ENCODE results near the gene DIP2B. TPM values are rescaled to one million over a fixed set of nuclear protein-coding genes. Genes with fewer than 3 reads are reported as not detected.

DIP2B gene
- total RNA-seq, 1 donor from 2014 or later: 32.3 TPM

GRCh38 chr12:50571786-50572185, 67.0 kb downstream of the DIP2B start:
- intact Hi-C loops (cut with micrococcal nuclease): no loop called here
- ATAC-seq (ENCODE audit: low read depth) (no peak), DNase-seq (no peak)
- Mint-ChIP-seq H3K4me3 (no peak overlapping the region), H3K27ac (no peak overlapping the region), H3K27me3 (no peaks in the 10 kb centered on the region), H3K36me3 (ENCODE audit: low read depth) (peaks cover 3% of the 10 kb centered on the region), H3K4me1 (peaks cover 56% of the 10 kb centered on the region), H3K9me3 (no peaks in the 10 kb centered on the region)
- no peak for TF ChIP-seq CTCF (IDR thresholded peaks at IDR 0.05)
- ChIA-PET CTCF (no interaction called here), POLR2A (no interaction called here)

GRCh38 chr12:50572287-50572686, 67.5 kb downstream of the DIP2B start:
- POLR2A ChIA-PET: no interaction called here
- no peak overlapping the region for H3K27ac Mint-ChIP-seq
- intact Hi-C loops (cut with micrococcal nuclease): no loop called here

GRCh38 chr12:50572760-50573159, 68.0 kb downstream of the DIP2B start:
- ATAC-seq (ENCODE audit: low read depth) (no peak), DNase-seq (no peak)
- POLR2A ChIA-PET: no interaction called here
- H3K27ac Mint-ChIP-seq: no peak overlapping the region
- TF ChIP-seq CTCF (IDR thresholded peaks at IDR 0.05): no peak
- CTCF ChIA-PET: no interaction called here
- intact Hi-C loops (cut with micrococcal nuclease): no loop called here
- peaks cover 47% of the 10 kb centered on the region for H3K4me1 Mint-ChIP-seq
- H3K9me3 Mint-ChIP-seq: no peaks in the 10 kb centered on the region
- peaks cover 2% of the 10 kb centered on the region for H3K36me3 Mint-ChIP-seq (ENCODE audit: low read depth)
- H3K4me3 Mint-ChIP-seq: no peak overlapping the region
- no peaks in the 10 kb centered on the region for H3K27me3 Mint-ChIP-seq

More at GRCh38 chr12:50572287-50572686, 67.5 kb downstream of the DIP2B start:
- Mint-ChIP-seq H3K9me3 (no peaks in the 10 kb centered on the region), H3K36me3 (ENCODE audit: low read depth) (peaks cover 3% of the 10 kb centered on the region), H3K27me3 (no peaks in the 10 kb centered on the region), H3K4me3 (no peak overlapping the region), H3K4me1 (peaks cover 51% of the 10 kb centered on the region)
- CTCF ChIA-PET: no interaction called here
- ATAC-seq (ENCODE audit: low read depth) (no peak), DNase-seq (no peak)
- no peak for TF ChIP-seq CTCF (IDR thresholded peaks at IDR 0.05)

GRCh38 chr12:50573271-50573670, 68.5 kb downstream of the DIP2B start:
- TF ChIP-seq CTCF (IDR thresholded peaks at IDR 0.05): no peak
- DNase-seq (no peak), ATAC-seq (ENCODE audit: low read depth) (no peak)
- H3K4me1 Mint-ChIP-seq: peaks cover 42% of the 10 kb centered on the region
- no peaks in the 10 kb centered on the region for H3K9me3 Mint-ChIP-seq
- no peak overlapping the region for H3K4me3 Mint-ChIP-seq
- no peaks in the 10 kb centered on the region for H3K27me3 Mint-ChIP-seq
- no peak overlapping the region for H3K27ac Mint-ChIP-seq
- intact Hi-C loops (cut with micrococcal nuclease): no loop called here
- ChIA-PET CTCF (no interaction called here), POLR2A (no interaction called here)
- H3K36me3 Mint-ChIP-seq (ENCODE audit: low read depth): no peaks in the 10 kb centered on the region

GRCh38 chr12:50574601-50575348, 70.0 kb downstream of the DIP2B start:
- ChIA-PET CTCF (no interaction called here), POLR2A (interaction anchor here (0.6 kb wide), 1 partner anchor 30 kb away, joined by 4 read pairs; no protein-coding TSS in a partner anchor)
- Mint-ChIP-seq H3K27me3 (no peaks in the 10 kb centered on the region), H3K27ac (no peak overlapping the region), H3K4me1 (peaks cover 40% of the 10 kb centered on the region), H3K4me3 (no peak overlapping the region), H3K36me3 (ENCODE audit: low read depth) (no peaks in the 10 kb centered on the region), H3K9me3 (no peaks in the 10 kb centered on the region)
- no peak for ATAC-seq (ENCODE audit: low read depth)
- DNase-seq: no peak
- intact Hi-C loops (cut with micrococcal nuclease): no loop called here
- TF ChIP-seq CTCF (IDR thresholded peaks at IDR 0.05): no peak

Measured in activated B cell treated with CpG ODN at 0.5 μM for 24 hours (primary cell).